SK-N-SH (cell line): Measurements from ENCODE around the gene NTNG1. TPM values are rescaled to one million over a fixed set of nuclear protein-coding genes. Genes with fewer than 3 reads are reported as not detected.
"Not testable (repeated sequence)": the region's sequence is repeated elsewhere in the genome, so short reads cannot be mapped to it uniquely, and the experiment has no call there.

ENCODE experiments used
- CTCF ChIA-PET: fragments of 300-600, 350-600 bp; formaldehyde crosslinking; extraction: SDS; loops from one replicate; lab custom pipeline; 2021; lab: Yijun Ruan, JAX
- POLR2A ChIA-PET: fragments of 350-600 bp; sonication (Branson Sonifier 250); formaldehyde crosslinking; extraction: SDS; loops from one replicate; lab custom pipeline; 2020; ENCODE audit warnings: antibody characterized with exemption, inconsistent platforms; lab: Yijun Ruan, JAX
- DNase-seq: peaks from one replicate; pipeline ENCODE4 v3.0.0; 2012
- H2AFZ ChIP-seq: fragments of 200-600 bp; sonication (generic); 2 replicates; pipeline ENCODE4 v1.8.1; 2016; ENCODE audit warnings: antibody characterized with exemption, mild to moderate bottlenecking, low read depth
- H3F3A ChIP-seq: fragments of 200-600 bp; sonication (generic); replicated peaks from 2 replicates; pipeline ENCODE3; 2016; ENCODE audit warnings: antibody characterized with exemption, mild to moderate bottlenecking; ENCODE audit not compliant: insufficient read depth
- H3K27ac ChIP-seq, 2 experiments: fragments of 200-500 bp in 1 of 2; fragments of 200-600 bp in 1 of 2; sonication (Bioruptor generic) in 1 of 2; sonication (generic), shearing (Covaris generic) in 1 of 2; 2 replicates each; pipeline versions ENCODE4 v1.5.1 to v1.6.1; 2014 to 2016; ENCODE audit warnings: low read depth in 2 of 2, inconsistent platforms in 1 of 2, low read length in 1 of 2, mild to moderate bottlenecking in 1 of 2, mixed read lengths in 1 of 2
- H3K27me3 ChIP-seq: fragments of 200-600 bp; sonication (generic), shearing (Covaris generic); 2 replicates; pipeline ENCODE4 v1.6.1; 2016; ENCODE audit warnings: mixed run types; ENCODE audit not compliant: insufficient read depth
- H3K36me3 ChIP-seq, 2 experiments: fragments of 200-500 bp in 1 of 2; fragments of 200-600 bp in 1 of 2; sonication (Bioruptor generic) in 1 of 2; sonication (generic) in 1 of 2; replicated peaks in 1 of 2; 2 replicates each; pipeline versions ENCODE3 to v1.5.1; 2014 to 2016; ENCODE audit warnings: low read length in 1 of 2, mild to moderate bottlenecking in 1 of 2; ENCODE audit not compliant: insufficient read depth in 2 of 2, control insufficient read depth in 1 of 2
- H3K4me1 ChIP-seq, 2 experiments: fragments of 200-500 bp in 1 of 2; fragments of 200-600 bp in 1 of 2; sonication (Bioruptor generic) in 1 of 2; sonication (generic), shearing (Covaris generic) in 1 of 2; 2 replicates each; pipeline versions ENCODE4 v1.5.1 to v1.6.1; 2014 to 2016; ENCODE audit warnings: low read depth in 1 of 2, low read length in 1 of 2, mixed run types in 1 of 2; ENCODE audit not compliant: insufficient read depth in 2 of 2, control insufficient read depth in 1 of 2
- H3K4me2 ChIP-seq: fragments of 200-600 bp; sonication (generic), shearing (Covaris generic); 2 replicates; pipeline ENCODE4 v1.6.1; 2017; ENCODE audit warnings: mixed run types
- H3K4me3 ChIP-seq, 2 experiments: fragments of 200-500 bp in 1 of 2; fragments of 200-600 bp in 1 of 2; sonication (Bioruptor generic) in 1 of 2; sonication (generic), shearing (Covaris generic) in 1 of 2; 2 replicates each; pipeline versions ENCODE4 v1.5.1 to v1.8.1; 2014 to 2016; ENCODE audit warnings: low read depth in 2 of 2, inconsistent platforms in 1 of 2, low read length in 1 of 2, mild to moderate bottlenecking in 1 of 2, mixed read lengths in 1 of 2, moderate library complexity in 1 of 2
- H3K79me2 ChIP-seq: fragments of 200-600 bp; sonication (generic); 2 replicates; pipeline ENCODE4 v1.8.1; 2017; ENCODE audit warnings: mild to moderate bottlenecking; ENCODE audit not compliant: insufficient read depth
- H3K9ac ChIP-seq: fragments of 200-600 bp; sonication (generic); 2 replicates; pipeline ENCODE4 v1.6.1; 2017; ENCODE audit warnings: mixed run types
- H3K9me2 ChIP-seq: fragments of 200-600 bp; sonication (generic); 2 replicates; pipeline ENCODE4 v1.6.1; 2017; ENCODE audit warnings: mixed run types
- H3K9me3 ChIP-seq: fragments of 200-600 bp; sonication (generic); 2 replicates; pipeline ENCODE4 v1.6.1; 2017; ENCODE audit warnings: mixed run types, mild to moderate bottlenecking, moderate library complexity
- H4K20me1 ChIP-seq: fragments of 200-600 bp; sonication (generic); 2 replicates; pipeline ENCODE4 v1.6.1; 2017; ENCODE audit warnings: mild to moderate bottlenecking, mixed run types; ENCODE audit not compliant: insufficient read depth
- CHD2 ChIP-seq: fragments of 150-350 bp; IDR thresholded peaks from 2 replicates; pipeline ENCODE4 v1.6.1; 2018; ENCODE audit warnings: low read length; ENCODE audit not compliant: partially characterized antibody
- EZH2phosphoT487 ChIP-seq: fragments of 200-600 bp; sonication (generic); IDR thresholded peaks from 2 replicates; pipeline ENCODE4 v1.6.1; 2017; ENCODE audit warnings: low read depth, mixed run types, mild to moderate bottlenecking, antibody characterized with exemption, moderate library complexity, borderline replicate concordance
- FOSL2 ChIP-seq: IDR thresholded peaks from 2 replicates; pipeline ENCODE4 v1.4.0; 2012; ENCODE audit warnings: low read depth, mild to moderate bottlenecking, moderate library complexity, borderline replicate concordance
- FOXJ3 ChIP-seq: sonication (generic); formaldehyde crosslinking; IDR thresholded peaks from 2 replicates; pipeline ENCODE4 v1.5.1; 2020; ENCODE audit warnings: mild to moderate bottlenecking, missing genetic modification reagents
- NFIC ChIP-seq: IDR thresholded peaks from 2 replicates; pipeline ENCODE4 v1.4.0; 2012; ENCODE audit warnings: borderline replicate concordance
- RCOR1 ChIP-seq: fragments of 150-350 bp; IDR thresholded peaks from 2 replicates; pipeline ENCODE4 v1.6.1; 2017; ENCODE audit warnings: antibody characterized with exemption, low read length
- TAF1 ChIP-seq: IDR thresholded peaks from 2 replicates; pipeline ENCODE4 v1.6.1; 2012; ENCODE audit warnings: low read depth, mild to moderate bottlenecking, low read length, moderate library complexity, borderline replicate concordance
- TCF12 ChIP-seq: IDR thresholded peaks from 2 replicates; pipeline ENCODE4 v1.4.0; 2012
- TEAD4 ChIP-seq: IDR thresholded peaks from 2 replicates; pipeline ENCODE4 v1.4.0; 2012; ENCODE audit warnings: mild to moderate bottlenecking, borderline replicate concordance; ENCODE audit not compliant: insufficient read depth
- WGBS: methylation state at CpG from one replicate; pipeline ENCODE4 v1.1.6; 2017; ENCODE audit warnings: low lambda C conversion rate; 5-methylcytosine and 5-hydroxymethylcytosine counted together
- polyA plus RNA-seq, 3 experiments: library from polyadenylated mRNA; depleted of rRNA; stranded (reverse); fragments of >200 nt; gene quantifications; 2 replicates each; pipeline ENCODE4 v1.2.3, GENCODE V29; 2012
- TF ChIP-seq, protein P1 (sequence below): IDR thresholded peaks from 2 replicates; pipeline ENCODE4; 2012
- TF ChIP-seq, protein P2 (sequence below): fragments of 200-600 bp; sonication (generic); IDR thresholded peaks from 2 replicates; pipeline ENCODE4 v1.6.1; 2017; ENCODE audit warnings: antibody characterized with exemption, mild to moderate bottlenecking, moderate library complexity

NTNG1 gene
- polyA plus RNA-seq, 1 of the 3 experiments (the other 2 are of a cell fraction), result 0.03 TPM

DNA sequence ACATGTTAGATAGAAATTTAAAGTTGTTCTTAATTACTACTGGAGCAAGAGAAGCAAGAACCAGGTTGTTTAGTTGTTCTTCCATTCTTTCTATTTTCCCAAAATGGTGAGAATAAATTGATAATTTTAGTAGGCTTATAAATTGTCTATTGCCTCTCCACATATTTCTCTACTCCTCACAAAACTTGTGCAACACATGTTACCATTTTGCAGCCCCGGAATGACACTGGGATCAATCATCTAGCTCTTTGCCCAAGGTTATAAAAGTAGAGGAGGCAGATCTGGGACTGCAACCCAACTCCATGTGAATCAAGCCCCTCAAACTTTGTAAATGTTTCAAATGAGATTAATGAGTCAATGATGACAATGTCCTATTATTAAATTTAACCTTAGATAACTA is 49.4 kb upstream of the NTNG1 start:
- Histone ChIP-seq H3K79me2 (no peaks in the 10 kb centered on the region), H3K4me1 (no peaks in the 10 kb centered on the region), H3K4me2 (no peak overlapping the region), H3K27ac (no peak overlapping the region), H3K9ac (no peak overlapping the region), H3K27me3 (no peaks in the 10 kb centered on the region), H3K4me3 (no peak overlapping the region), H3F3A (no peaks in the 10 kb centered on the region), H4K20me1 (no peaks in the 10 kb centered on the region), H3K9me2 (no peaks in the 10 kb centered on the region), H3K9me3 (no peaks in the 10 kb centered on the region), H2AFZ (no peak overlapping the region), H3K36me3 (no peaks in the 10 kb centered on the region)
- WGBS, result 27% methylated on average over 1 of the region's 1 CpG
- no peak for DNase-seq
- POLR2A ChIA-PET, result no interaction called here
- CTCF ChIA-PET, result no interaction called here
- TF ChIP-seq, protein P1, sequence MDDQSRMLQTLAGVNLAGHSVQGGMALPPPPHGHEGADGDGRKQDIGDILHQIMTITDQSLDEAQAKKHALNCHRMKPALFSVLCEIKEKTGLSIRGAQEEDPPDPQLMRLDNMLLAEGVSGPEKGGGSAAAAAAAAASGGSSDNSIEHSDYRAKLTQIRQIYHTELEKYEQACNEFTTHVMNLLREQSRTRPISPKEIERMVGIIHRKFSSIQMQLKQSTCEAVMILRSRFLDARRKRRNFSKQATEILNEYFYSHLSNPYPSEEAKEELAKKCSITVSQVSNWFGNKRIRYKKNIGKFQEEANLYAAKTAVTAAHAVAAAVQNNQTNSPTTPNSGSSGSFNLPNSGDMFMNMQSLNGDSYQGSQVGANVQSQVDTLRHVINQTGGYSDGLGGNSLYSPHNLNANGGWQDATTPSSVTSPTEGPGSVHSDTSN, result no peak
- TF ChIP-seq, protein P2, sequence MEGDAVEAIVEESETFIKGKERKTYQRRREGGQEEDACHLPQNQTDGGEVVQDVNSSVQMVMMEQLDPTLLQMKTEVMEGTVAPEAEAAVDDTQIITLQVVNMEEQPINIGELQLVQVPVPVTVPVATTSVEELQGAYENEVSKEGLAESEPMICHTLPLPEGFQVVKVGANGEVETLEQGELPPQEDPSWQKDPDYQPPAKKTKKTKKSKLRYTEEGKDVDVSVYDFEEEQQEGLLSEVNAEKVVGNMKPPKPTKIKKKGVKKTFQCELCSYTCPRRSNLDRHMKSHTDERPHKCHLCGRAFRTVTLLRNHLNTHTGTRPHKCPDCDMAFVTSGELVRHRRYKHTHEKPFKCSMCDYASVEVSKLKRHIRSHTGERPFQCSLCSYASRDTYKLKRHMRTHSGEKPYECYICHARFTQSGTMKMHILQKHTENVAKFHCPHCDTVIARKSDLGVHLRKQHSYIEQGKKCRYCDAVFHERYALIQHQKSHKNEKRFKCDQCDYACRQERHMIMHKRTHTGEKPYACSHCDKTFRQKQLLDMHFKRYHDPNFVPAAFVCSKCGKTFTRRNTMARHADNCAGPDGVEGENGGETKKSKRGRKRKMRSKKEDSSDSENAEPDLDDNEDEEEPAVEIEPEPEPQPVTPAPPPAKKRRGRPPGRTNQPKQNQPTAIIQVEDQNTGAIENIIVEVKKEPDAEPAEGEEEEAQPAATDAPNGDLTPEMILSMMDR, result no peak
- TF ChIP-seq NFIC (no peak), TCF12 (no peak), TAF1 (no peak), RCOR1 (no peak), EZH2phosphoT487 (no peak), CHD2 (no peak), TEAD4 (no peak), FOSL2 (no peak), FOXJ3 (CRISPR knock-in tag) (no peak)

DNA sequence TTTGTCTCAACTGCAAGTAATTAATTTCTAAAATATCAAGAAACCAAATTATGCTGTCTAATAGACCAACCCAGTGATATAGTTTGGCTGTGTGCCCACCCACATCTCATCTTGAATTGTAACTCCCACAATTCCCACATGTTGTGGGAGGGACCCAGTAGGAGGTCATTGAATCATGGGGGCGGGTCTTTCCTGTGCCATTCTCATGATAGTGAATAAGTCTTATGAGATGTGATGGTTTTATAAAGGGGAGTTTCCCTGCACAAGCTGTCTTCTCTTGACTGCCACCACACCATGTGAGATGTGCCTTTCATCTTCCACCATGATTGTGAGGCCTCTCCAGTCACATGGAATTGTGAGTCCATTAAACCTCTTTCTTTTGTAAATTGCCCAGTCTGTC is 47.4 kb upstream of the NTNG1 start:
- H3K9me2 ChIP-seq, H4K20me1 ChIP-seq, H3K79me2 ChIP-seq, H3K4me2 ChIP-seq, H2AFZ ChIP-seq, H3K4me3 ChIP-seq, H3K4me1 ChIP-seq, DNase-seq, H3K27ac ChIP-seq, CTCF ChIA-PET, H3K36me3 ChIP-seq, POLR2A ChIA-PET, H3F3A ChIP-seq, H3K27me3 ChIP-seq, H3K9me3 ChIP-seq, H3K9ac ChIP-seq: not testable (repeated sequence)
- WGBS, result 25% methylated on average over 1 of the region's 1 CpG
